WTC11 (cell line): Measurements from ENCODE around the gene GRXCR2. TPM values are rescaled to one million over a fixed set of nuclear protein-coding genes. Genes with fewer than 3 reads are reported as not detected.

ENCODE experiments used
- ATAC-seq: fragments of 200-7000 bp; cut with Tn5 transposase; 2 replicates; pipeline ENCODE4 v1.10.0; 2021; ENCODE audit warnings: mild to moderate bottlenecking, moderate library complexity
- CTCF ChIA-PET: fragments of 300-600 bp; sonication (Branson Sonifier 250); formaldehyde crosslinking; loops from one replicate; lab custom pipeline; 2021; ENCODE audit warnings: antibody characterized with exemption; lab: Charles Lee
- POLR2A ChIA-PET: fragments of 350-600 bp; sonication (Branson Sonifier 250); formaldehyde crosslinking; loops from one replicate; lab custom pipeline; 2021; ENCODE audit warnings: antibody characterized with exemption; lab: Charles Lee
- DNase-seq: peaks from one replicate; pipeline ENCODE4 v3.0.0; 2021; ENCODE audit warnings: low spot score
- H3K27ac Mint-ChIP-seq: 2 replicates; pipeline ENCODE4 v1.8.0; 2021; ENCODE audit warnings: mixed read lengths
- H3K27me3 Mint-ChIP-seq: 2 replicates; pipeline ENCODE4 v1.8.0; 2021; ENCODE audit warnings: low read depth, mild to moderate bottlenecking, moderate library complexity, mixed read lengths
- H3K36me3 Mint-ChIP-seq: 2 replicates; pipeline ENCODE4 v1.8.0; 2021; ENCODE audit warnings: mixed read lengths
- H3K4me1 Mint-ChIP-seq: 2 replicates; pipeline ENCODE4 v1.8.0; 2022; ENCODE audit warnings: mixed read lengths
- H3K4me3 Mint-ChIP-seq: 2 replicates; pipeline ENCODE4 v1.8.0; 2021; ENCODE audit warnings: mild to moderate bottlenecking, moderate library complexity, mixed read lengths
- H3K9me3 Mint-ChIP-seq: 2 replicates; pipeline ENCODE4 v1.8.0; 2021; ENCODE audit warnings: mixed read lengths
- ARID4B ChIP-seq: sonication (generic); formaldehyde crosslinking; IDR thresholded peaks from 2 replicates; pipeline ENCODE4 v1.8.0; 2023; ENCODE audit warnings: missing genetic modification reagents, mild to moderate bottlenecking, borderline replicate concordance
- JUN ChIP-seq: sonication (generic); formaldehyde crosslinking; IDR thresholded peaks from 2 replicates; pipeline ENCODE4 v1.8.0; 2023; ENCODE audit warnings: mild to moderate bottlenecking, missing genetic modification reagents
- KAT7 ChIP-seq: sonication (generic); formaldehyde crosslinking; IDR thresholded peaks from 2 replicates; pipeline ENCODE4 v1.8.1; 2023; ENCODE audit warnings: missing genetic modification reagents, mild to moderate bottlenecking, borderline replicate concordance
- MXD4 ChIP-seq: fragments of 250-450 bp; sonication (Bioruptor Pico); IDR thresholded peaks from 2 replicates; pipeline ENCODE4 v1.8.0; 2021; ENCODE audit warnings: mild to moderate bottlenecking, moderate library complexity, borderline replicate concordance
- PRDM15 ChIP-seq: sonication (generic); formaldehyde crosslinking; IDR thresholded peaks from 2 replicates; pipeline ENCODE4 v1.8.0; 2022; ENCODE audit warnings: missing genetic modification reagents
- PRRX2 ChIP-seq: fragments of 250-450 bp; sonication (Bioruptor Pico); IDR thresholded peaks from 2 replicates; pipeline ENCODE4 v1.8.0; 2021; ENCODE audit warnings: mild to moderate bottlenecking
- ZBTB43 ChIP-seq: sonication (generic); formaldehyde crosslinking; IDR thresholded peaks from 2 replicates; pipeline ENCODE4 v1.8.1; 2023; ENCODE audit warnings: mild to moderate bottlenecking, missing genetic modification reagents
- ZNF138 ChIP-seq: sonication (generic); formaldehyde crosslinking; conservative IDR thresholded peaks from 2 replicates; pipeline ENCODE4 v1.8.1; 2022; ENCODE audit warnings: mild to moderate bottlenecking, moderate library complexity, missing genetic modification reagents
- ZNF263 ChIP-seq: sonication (generic); formaldehyde crosslinking; IDR thresholded peaks from 2 replicates; pipeline ENCODE4 v1.8.1; 2022; ENCODE audit warnings: low read depth, mild to moderate bottlenecking, moderate library complexity, missing genetic modification reagents
- total RNA-seq: library from RNA; stranded (reverse); gene quantifications from 3 replicates; pipeline ENCODE4 v1.2.3, GENCODE V29; 2021
- TF ChIP-seq, protein P1 (sequence below): sonication (generic); formaldehyde crosslinking; IDR thresholded peaks from 2 replicates; pipeline ENCODE4 v1.8.0; 2022; ENCODE audit warnings: mild to moderate bottlenecking, missing genetic modification reagents
- TF ChIP-seq, protein P2 (sequence below): sonication (generic); formaldehyde crosslinking; IDR thresholded peaks from 2 replicates; pipeline ENCODE4 v1.8.1; 2023; ENCODE audit warnings: mild to moderate bottlenecking, missing genetic modification reagents

The GRXCR2 gene
- total RNA-seq, 1 experiment from 2014 or later: not detected

DNA sequence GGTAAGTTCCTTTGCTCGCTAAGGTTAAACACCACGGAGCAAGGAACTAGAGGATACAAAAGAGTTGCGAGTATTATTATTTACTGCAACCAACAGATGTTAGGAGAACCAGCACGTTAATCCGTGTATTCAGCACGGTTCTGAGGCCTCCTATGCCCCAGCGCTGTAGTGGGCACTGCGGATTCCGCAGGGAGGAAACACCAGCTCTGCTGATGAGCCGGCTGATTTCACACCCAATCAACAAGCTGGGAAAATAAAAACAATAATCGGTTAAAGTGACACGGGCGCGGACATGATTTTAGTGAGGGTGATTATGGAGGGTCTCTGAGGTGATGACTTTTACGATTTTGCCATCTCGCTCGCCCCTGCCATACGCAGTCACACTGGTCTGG, 37.0 kb downstream of the GRXCR2 start:
- ATAC-seq: peak; percentile 22
- Mint-ChIP-seq H3K36me3 (no peaks in the 10 kb centered on the region), H3K4me3 (peak overlapping the region; percentile 65), H3K4me1 (peaks cover 16% of the 10 kb centered on the region), H3K27ac (no peak overlapping the region), H3K27me3 (peaks cover 29% of the 10 kb centered on the region), H3K9me3 (no peaks in the 10 kb centered on the region)
- no peak for DNase-seq
- TF ChIP-seq ZNF263 (no peak), PRRX2 (CRISPR knock-in tag) (no peak), PRDM15 (CRISPR knock-in tag) (no peak), JUN (CRISPR knock-in tag) (no peak), ZNF138 (CRISPR knock-in tag) (no peak), MXD4 (CRISPR knock-in tag) (no peak), ARID4B (CRISPR knock-in tag) (no peak), ZBTB43 (CRISPR knock-in tag) (no peak), KAT7 (CRISPR knock-in tag) (no peak)
- TF ChIP-seq, protein P1, sequence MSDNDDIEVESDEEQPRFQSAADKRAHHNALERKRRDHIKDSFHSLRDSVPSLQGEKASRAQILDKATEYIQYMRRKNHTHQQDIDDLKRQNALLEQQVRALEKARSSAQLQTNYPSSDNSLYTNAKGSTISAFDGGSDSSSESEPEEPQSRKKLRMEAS: no peak
- TF ChIP-seq, protein P2, sequence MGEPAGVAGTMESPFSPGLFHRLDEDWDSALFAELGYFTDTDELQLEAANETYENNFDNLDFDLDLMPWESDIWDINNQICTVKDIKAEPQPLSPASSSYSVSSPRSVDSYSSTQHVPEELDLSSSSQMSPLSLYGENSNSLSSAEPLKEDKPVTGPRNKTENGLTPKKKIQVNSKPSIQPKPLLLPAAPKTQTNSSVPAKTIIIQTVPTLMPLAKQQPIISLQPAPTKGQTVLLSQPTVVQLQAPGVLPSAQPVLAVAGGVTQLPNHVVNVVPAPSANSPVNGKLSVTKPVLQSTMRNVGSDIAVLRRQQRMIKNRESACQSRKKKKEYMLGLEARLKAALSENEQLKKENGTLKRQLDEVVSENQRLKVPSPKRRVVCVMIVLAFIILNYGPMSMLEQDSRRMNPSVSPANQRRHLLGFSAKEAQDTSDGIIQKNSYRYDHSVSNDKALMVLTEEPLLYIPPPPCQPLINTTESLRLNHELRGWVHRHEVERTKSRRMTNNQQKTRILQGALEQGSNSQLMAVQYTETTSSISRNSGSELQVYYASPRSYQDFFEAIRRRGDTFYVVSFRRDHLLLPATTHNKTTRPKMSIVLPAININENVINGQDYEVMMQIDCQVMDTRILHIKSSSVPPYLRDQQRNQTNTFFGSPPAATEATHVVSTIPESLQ (CRISPR knock-in tag): no peak
- ChIA-PET CTCF (interaction anchor here (0.6 to 2.8 kb wide), 7 partner anchors 10 to 1644 kb away, joined by 3 to 16 read pairs (median 3); no protein-coding TSS in a partner anchor), POLR2A (interaction anchor here (1.1 kb wide), 1 partner anchor 52 kb away, joined by 4 read pairs; no protein-coding TSS in a partner anchor)
